GM19395 (cell line): ENCODE results near the gene KREMEN2.

ENCODE experiments used
- ATAC-seq: cut with Tn5 transposase; IDR thresholded peaks from one replicate; pipeline ENCODE4 v1.9.1; 2021; ENCODE audit warnings: mild to moderate bottlenecking, moderate library complexity; ENCODE audit not compliant: unreplicated experiment

The KREMEN2 gene

GRCh38 chr16:2976201-2976600 lies 12.1 kb downstream of the KREMEN2 start:
- ATAC-seq, result no peak

- ATAC-seq, result no peak
Measured at GRCh38 chr16:2976673-2977072, 12.6 kb downstream of the KREMEN2 start.

- ATAC-seq, result no peak
Measured at GRCh38 chr16:2977440-2977839, 13.4 kb downstream of the KREMEN2 start.

GRCh38 chr16:2979669-2980226 lies 15.7 kb downstream of the KREMEN2 start:
- ATAC-seq, result no peak

- ATAC-seq, result peak; percentile 74
Measured at GRCh38 chr16:2980227-2981176, 16.4 kb downstream of the KREMEN2 start, which contains the start of gene PKMYT1. PKMYT1 (minus strand) TSS chr16:2980446; CDS start chr16:2979657, 789 bp downstream.

GRCh38 chr16:2981177-2981898 lies 17.3 kb downstream of the KREMEN2 start:
- no peak for ATAC-seq

- no peak for ATAC-seq
Measured at GRCh38 chr16:2981899-2982250, 17.8 kb downstream of the KREMEN2 start.

- no peak for ATAC-seq
Measured at GRCh38 chr16:2982402-2982801, 18.3 kb downstream of the KREMEN2 start.

GRCh38 chr16:2983706-2984136 lies 19.6 kb downstream of the KREMEN2 start:
- no peak for ATAC-seq

- no peak for ATAC-seq
Measured at GRCh38 chr16:2985462-2985861, 21.4 kb downstream of the KREMEN2 start.

GRCh38 chr16:2985893-2986355 lies 21.8 kb downstream of the KREMEN2 start:
- no peak for ATAC-seq

GRCh38 chr16:2986623-2987188 lies 22.6 kb downstream of the KREMEN2 start:
- no peak for ATAC-seq

- no peak for ATAC-seq
Measured at GRCh38 chr16:2987286-2987685, 23.2 kb downstream of the KREMEN2 start.

GRCh38 chr16:2987833-2988232 lies 23.8 kb downstream of the KREMEN2 start:
- no peak for ATAC-seq

GRCh38 chr16:2988590-2989099 lies 24.6 kb downstream of the KREMEN2 start:
- ATAC-seq, result no peak

GRCh38 chr16:2990891-2991290 lies 26.8 kb downstream of the KREMEN2 start:
- ATAC-seq, result no peak

GRCh38 chr16:2991566-2992261 lies 27.6 kb downstream of the KREMEN2 start:
- no peak for ATAC-seq

- ATAC-seq, result no peak
Measured at GRCh38 chr16:2992383-2993081, 28.5 kb downstream of the KREMEN2 start.

- no peak for ATAC-seq
Measured at GRCh38 chr16:2996298-2996697, 32.2 kb downstream of the KREMEN2 start.

GRCh38 chr16:2999929-3000328 lies 35.9 kb downstream of the KREMEN2 start:
- no peak for ATAC-seq
